ENCODE results near the gene ADAMTS5.

Gene ADAMTS5

GRCh38 chr21:26967062-26967913 lies at the start of gene ADAMTS5:
TSS of gene ADAMTS5 (minus strand) at chr21:26967088. CDS start at chr21:26966391, 697 bp downstream.
- no peaks in the 10 kb centered on the region for H3K36me3 ChIP-seq (ENCODE audit: control insufficient read depth in 1 of 2, insufficient read depth in 2 of 2, low read length in 2 of 2)
- peaks cover 0 to 22% of the 10 kb centered on the region in 2 donors for H3K4me1 ChIP-seq (ENCODE audit: control insufficient read depth in 1 of 2, insufficient read depth in 2 of 2, low read length in 2 of 2)
- H3K4me3 ChIP-seq (ENCODE audit: low read depth in 1 of 2, low read length in 2 of 2) = peak within 1 kb of the TSS; percentile 76 to 83
- H3K27ac ChIP-seq (ENCODE audit: low read length) = peak within 1 kb of the TSS; percentile 80
- H3K27me3 ChIP-seq (ENCODE audit: low read depth, low read length) = no peaks in the 10 kb centered on the region
- H3K9me3 ChIP-seq (ENCODE audit: control insufficient read depth in 1 of 2, low read length in 2 of 2) = no peaks in the 10 kb centered on the region

DNA sequence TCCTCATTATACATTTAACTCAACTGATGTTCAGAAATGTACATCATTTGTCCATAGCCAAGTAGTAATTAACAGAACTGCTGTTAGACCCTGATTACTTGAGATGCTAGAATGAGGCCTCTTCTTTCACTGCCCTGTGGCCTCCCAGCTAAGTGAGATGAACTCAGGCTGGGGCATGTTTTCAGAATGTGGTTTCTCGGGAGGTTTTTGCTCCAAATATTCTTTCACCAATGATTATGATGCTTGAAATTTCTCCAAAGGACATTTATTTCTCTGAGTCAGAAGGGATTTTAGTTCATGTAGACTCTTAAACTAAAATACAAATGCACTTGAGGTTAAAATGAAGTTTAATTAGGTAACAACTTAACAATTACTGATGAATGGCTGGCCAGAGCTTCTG lies 34.6 kb upstream of the ADAMTS5 start:
- no peak overlapping the region for H3K4me3 ChIP-seq (ENCODE audit: low read depth in 1 of 2, low read length in 2 of 2)
- no peaks in the 10 kb centered on the region for H3K4me1 ChIP-seq (ENCODE audit: control insufficient read depth in 1 of 2, insufficient read depth in 2 of 2, low read length in 2 of 2)
- H3K27ac ChIP-seq (ENCODE audit: low read length) = no peak overlapping the region
- H3K27me3 ChIP-seq (ENCODE audit: low read depth, low read length) = no peaks in the 10 kb centered on the region
- H3K9me3 ChIP-seq (ENCODE audit: control insufficient read depth in 1 of 2, low read length in 2 of 2) = no peaks in the 10 kb centered on the region
- no peaks in the 10 kb centered on the region for H3K36me3 ChIP-seq (ENCODE audit: control insufficient read depth in 1 of 2, insufficient read depth in 2 of 2, low read length in 2 of 2)

- Histone ChIP-seq H3K9me3 (ENCODE audit: control insufficient read depth in 1 of 2, low read length in 2 of 2) (peaks cover 4 to 11% of the 10 kb centered on the region in 2 donors), H3K4me1 (ENCODE audit: control insufficient read depth in 1 of 2, insufficient read depth in 2 of 2, low read length in 2 of 2) (no peaks in the 10 kb centered on the region), H3K4me3 (ENCODE audit: low read depth in 1 of 2, low read length in 2 of 2) (no peak overlapping the region), H3K27ac (ENCODE audit: low read length) (no peak overlapping the region), H3K27me3 (ENCODE audit: low read depth, low read length) (no peaks in the 10 kb centered on the region), H3K36me3 (ENCODE audit: control insufficient read depth in 1 of 2, insufficient read depth in 2 of 2, low read length in 2 of 2) (no peaks in the 10 kb centered on the region)
Measured at GRCh38 chr21:26983576-26983975, 16.7 kb upstream of the ADAMTS5 start.

DNA sequence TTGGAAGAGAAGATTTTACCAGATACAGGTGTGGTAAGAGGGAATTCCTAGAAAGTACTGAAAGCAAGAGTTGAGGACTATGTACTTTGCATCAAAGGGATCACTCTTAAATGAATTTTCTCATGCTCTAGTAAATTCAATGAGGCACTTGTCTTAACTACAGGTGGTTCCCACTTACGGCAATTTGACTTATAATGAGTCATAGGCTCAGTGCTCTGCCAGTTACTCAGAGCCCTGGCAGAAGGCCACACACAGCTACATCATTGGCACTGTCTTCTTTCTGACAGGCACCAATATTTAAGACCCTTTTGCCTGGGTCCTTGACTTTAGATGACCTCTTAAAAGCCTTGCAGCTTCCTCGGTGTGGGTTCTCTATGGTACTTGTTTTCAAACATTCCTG lies 15.9 kb upstream of the ADAMTS5 start:
- H3K36me3 ChIP-seq (ENCODE audit: control insufficient read depth in 1 of 2, insufficient read depth in 2 of 2, low read length in 2 of 2) = no peaks in the 10 kb centered on the region
- H3K4me1 ChIP-seq (ENCODE audit: control insufficient read depth in 1 of 2, insufficient read depth in 2 of 2, low read length in 2 of 2) = no peaks in the 10 kb centered on the region
- H3K27ac ChIP-seq (ENCODE audit: low read length) = no peak overlapping the region
- H3K9me3 ChIP-seq (ENCODE audit: control insufficient read depth in 1 of 2, low read length in 2 of 2) = peaks cover 0 to 4% of the 10 kb centered on the region in 2 donors
- no peak overlapping the region for H3K4me3 ChIP-seq (ENCODE audit: low read depth in 1 of 2, low read length in 2 of 2)
- H3K27me3 ChIP-seq (ENCODE audit: low read depth, low read length) = no peaks in the 10 kb centered on the region

GRCh38 chr21:26977746-26978145 lies 10.9 kb upstream of the ADAMTS5 start:
- Histone ChIP-seq H3K4me3 (ENCODE audit: low read depth in 1 of 2, low read length in 2 of 2) (no peak overlapping the region), H3K27ac (ENCODE audit: low read length) (no peak overlapping the region), H3K4me1 (ENCODE audit: control insufficient read depth in 1 of 2, insufficient read depth in 2 of 2, low read length in 2 of 2) (no peaks in the 10 kb centered on the region), H3K27me3 (ENCODE audit: low read depth, low read length) (no peaks in the 10 kb centered on the region), H3K36me3 (ENCODE audit: control insufficient read depth in 1 of 2, insufficient read depth in 2 of 2, low read length in 2 of 2) (no peaks in the 10 kb centered on the region), H3K9me3 (ENCODE audit: control insufficient read depth in 1 of 2, low read length in 2 of 2) (no peaks in the 10 kb centered on the region)

DNA sequence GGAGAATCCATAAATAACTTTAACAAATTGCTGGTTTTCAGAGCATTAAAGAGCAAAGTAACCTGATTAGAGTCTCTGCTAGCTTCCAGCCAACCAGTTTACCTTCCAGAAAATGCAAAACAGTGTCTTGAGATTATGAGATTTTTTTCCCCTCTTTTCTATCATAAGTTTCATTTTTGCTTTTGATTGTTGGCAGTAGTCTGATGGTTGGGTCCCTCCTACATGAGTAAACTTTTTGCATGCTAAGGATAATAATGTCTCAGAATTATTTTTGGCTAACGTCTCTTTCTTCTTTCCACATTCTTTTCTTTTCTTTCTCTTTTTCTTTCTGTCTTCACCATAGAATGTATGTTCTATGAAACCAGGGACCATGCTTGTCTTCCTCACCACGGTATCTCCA lies 6.3 kb upstream of the ADAMTS5 start:
- H3K27me3 ChIP-seq (ENCODE audit: low read depth, low read length) = no peaks in the 10 kb centered on the region
- no peaks in the 10 kb centered on the region for H3K4me1 ChIP-seq (ENCODE audit: control insufficient read depth in 1 of 2, insufficient read depth in 2 of 2, low read length in 2 of 2)
- H3K4me3 ChIP-seq (ENCODE audit: low read depth in 1 of 2, low read length in 2 of 2) = no peak overlapping the region
- H3K9me3 ChIP-seq (ENCODE audit: control insufficient read depth in 1 of 2, low read length in 2 of 2) = no peaks in the 10 kb centered on the region
- H3K36me3 ChIP-seq (ENCODE audit: control insufficient read depth in 1 of 2, insufficient read depth in 2 of 2, low read length in 2 of 2) = no peaks in the 10 kb centered on the region
- no peak overlapping the region for H3K27ac ChIP-seq (ENCODE audit: low read length)

- Histone ChIP-seq H3K36me3 (ENCODE audit: control insufficient read depth in 1 of 2, insufficient read depth in 2 of 2, low read length in 2 of 2) (no peaks in the 10 kb centered on the region), H3K4me3 (ENCODE audit: low read depth in 1 of 2, low read length in 2 of 2) (no peak overlapping the region), H3K27ac (ENCODE audit: low read length) (no peak overlapping the region), H3K9me3 (ENCODE audit: control insufficient read depth in 1 of 2, low read length in 2 of 2) (no peaks in the 10 kb centered on the region), H3K4me1 (ENCODE audit: control insufficient read depth in 1 of 2, insufficient read depth in 2 of 2, low read length in 2 of 2) (peaks cover 0 to 8% of the 10 kb centered on the region in 2 donors), H3K27me3 (ENCODE audit: low read depth, low read length) (no peaks in the 10 kb centered on the region)
Measured at GRCh38 chr21:26972192-26972591, 5.3 kb upstream of the ADAMTS5 start.

DNA sequence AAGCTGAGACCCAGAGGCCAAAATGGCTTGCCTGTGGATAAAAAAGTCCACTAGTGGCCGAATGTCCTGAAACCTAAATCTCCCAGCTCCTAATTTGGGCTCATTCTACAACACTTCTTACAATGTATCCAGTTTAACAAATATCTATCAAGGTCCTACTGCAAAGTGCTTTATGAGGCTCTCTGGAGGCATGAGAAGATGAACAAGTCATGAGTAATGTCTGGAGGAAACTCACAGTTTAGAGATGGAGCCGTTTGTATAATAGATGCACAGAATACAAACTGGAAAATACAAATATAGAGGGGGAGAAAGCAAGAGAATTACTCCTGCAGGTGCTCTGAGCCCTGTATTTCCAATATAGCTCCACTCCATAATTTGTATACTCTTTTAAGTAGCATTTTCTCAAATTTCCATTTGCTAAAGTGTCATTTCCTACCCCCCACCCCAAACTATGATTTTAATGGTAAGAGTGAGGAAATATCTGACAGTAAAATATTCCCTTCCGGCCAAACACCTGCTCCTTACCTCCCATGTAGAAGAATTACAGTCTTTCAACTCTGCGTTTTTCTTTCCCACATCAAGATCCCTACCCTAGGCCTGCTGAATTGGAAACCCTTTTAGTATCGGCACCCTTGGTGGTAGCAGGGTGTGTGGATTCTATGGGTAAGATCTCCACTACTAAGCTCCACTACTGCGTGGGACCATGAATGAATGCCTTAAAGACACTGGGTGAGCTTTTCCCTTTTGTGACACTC lies 3.3 kb upstream of the ADAMTS5 start:
- H3K9me3 ChIP-seq (ENCODE audit: control insufficient read depth in 1 of 2, low read length in 2 of 2) = no peaks in the 10 kb centered on the region
- H3K27me3 ChIP-seq (ENCODE audit: low read depth, low read length) = no peaks in the 10 kb centered on the region
- no peak overlapping the region for H3K4me3 ChIP-seq (ENCODE audit: low read depth in 1 of 2, low read length in 2 of 2)
- no peaks in the 10 kb centered on the region for H3K36me3 ChIP-seq (ENCODE audit: control insufficient read depth in 1 of 2, insufficient read depth in 2 of 2, low read length in 2 of 2)
- no peak overlapping the region for H3K27ac ChIP-seq (ENCODE audit: low read length)
- peaks cover 0 to 22% of the 10 kb centered on the region in 2 donors for H3K4me1 ChIP-seq (ENCODE audit: control insufficient read depth in 1 of 2, insufficient read depth in 2 of 2, low read length in 2 of 2)

- H3K4me1 ChIP-seq (ENCODE audit: control insufficient read depth in 1 of 2, insufficient read depth in 2 of 2, low read length in 2 of 2) = peaks cover 0 to 22% of the 10 kb centered on the region in 2 donors
- no peaks in the 10 kb centered on the region for H3K36me3 ChIP-seq (ENCODE audit: control insufficient read depth in 1 of 2, insufficient read depth in 2 of 2, low read length in 2 of 2)
- no peaks in the 10 kb centered on the region for H3K9me3 ChIP-seq (ENCODE audit: control insufficient read depth in 1 of 2, low read length in 2 of 2)
- H3K27me3 ChIP-seq (ENCODE audit: low read depth, low read length) = no peaks in the 10 kb centered on the region
- peak overlapping the region; percentile 80 for H3K27ac ChIP-seq (ENCODE audit: low read length)
- peak overlapping the region; percentile 76 to 83 for H3K4me3 ChIP-seq (ENCODE audit: low read depth in 1 of 2, low read length in 2 of 2)
Measured at GRCh38 chr21:26966649-26967061, 233 bp downstream of the ADAMTS5 start.

DNA sequence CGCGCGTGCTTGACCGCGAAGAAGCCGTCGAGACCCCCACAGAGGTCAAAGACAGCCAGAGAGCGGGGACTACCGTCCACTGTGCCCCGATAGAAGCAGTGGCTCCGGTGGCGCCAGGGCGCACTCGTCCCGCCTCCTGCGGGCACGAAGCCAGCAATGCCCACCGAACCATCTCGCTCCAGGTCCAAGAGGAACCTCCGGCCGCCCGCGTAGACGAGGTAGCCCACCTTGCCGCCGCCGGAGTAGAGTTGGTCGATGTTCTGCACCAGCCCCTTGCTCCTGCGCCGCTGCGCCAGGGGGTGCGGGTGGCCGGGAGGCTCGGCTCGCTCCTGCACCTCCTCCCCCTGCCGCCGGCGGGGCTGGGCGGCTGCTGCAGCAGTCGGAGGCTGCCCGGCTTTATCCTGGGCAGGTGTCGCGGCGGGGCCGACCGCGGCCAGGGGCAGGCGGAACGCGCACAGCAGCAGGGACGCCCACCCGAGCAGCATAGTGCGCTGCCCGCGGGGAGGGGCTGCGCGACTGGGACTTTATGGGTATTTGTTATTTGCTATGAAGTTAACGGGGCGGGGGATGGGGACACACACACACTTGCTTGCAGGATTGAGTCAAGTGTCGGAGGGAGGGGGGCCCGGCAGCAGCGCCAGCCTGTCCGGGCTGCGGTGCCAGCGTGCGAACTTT lies 844 bp downstream of the ADAMTS5 start:
- Histone ChIP-seq H3K27me3 (ENCODE audit: low read depth, low read length) (no peaks in the 10 kb centered on the region), H3K36me3 (ENCODE audit: control insufficient read depth in 1 of 2, insufficient read depth in 2 of 2, low read length in 2 of 2) (no peaks in the 10 kb centered on the region), H3K4me1 (ENCODE audit: control insufficient read depth in 1 of 2, insufficient read depth in 2 of 2, low read length in 2 of 2) (peaks cover 0 to 22% of the 10 kb centered on the region in 2 donors), H3K27ac (ENCODE audit: low read length) (no peak overlapping the region), H3K4me3 (ENCODE audit: low read depth in 1 of 2, low read length in 2 of 2) (peak overlapping the region; percentile 49 to 83), H3K9me3 (ENCODE audit: control insufficient read depth in 1 of 2, low read length in 2 of 2) (no peaks in the 10 kb centered on the region)
